T-helper 2 cell treated with Interferon-gamma antibody and Interleukin-4, amounts not matched to agents 5 μg/mL and 100 μg/mL, for 36 hours (primary cell): Measurements from ENCODE around the gene HOXA5.

Experiments
- DNase-seq: peaks from one replicate; pipeline ENCODE4 v3.0.0; 2021; ENCODE audit warnings: low spot score
- H3K27ac Mint-ChIP-seq: one replicate; pipeline ENCODE4 v1.8.0; 2021; ENCODE audit warnings: mild to moderate bottlenecking, mixed read lengths
- H3K27me3 Mint-ChIP-seq: one replicate; pipeline ENCODE4 v1.8.0; 2021; ENCODE audit warnings: low read depth, mixed read lengths
- H3K36me3 Mint-ChIP-seq: one replicate; pipeline ENCODE4 v1.8.0; 2021; ENCODE audit warnings: low read depth, mixed read lengths
- H3K4me1 Mint-ChIP-seq: one replicate; pipeline ENCODE4 v1.8.0; 2021; ENCODE audit warnings: low read depth, mixed read lengths
- H3K4me3 Mint-ChIP-seq: one replicate; pipeline ENCODE4 v1.8.0; 2022; ENCODE audit warnings: mild to moderate bottlenecking, moderate library complexity, mixed read lengths
- H3K9me3 Mint-ChIP-seq: one replicate; pipeline ENCODE4 v1.8.0; 2021; ENCODE audit warnings: mixed read lengths

The HOXA5 gene

GRCh38 chr7:27143023-27143949, at the start of gene HOXA5:
TSS of gene HOXA5 (minus strand) at chr7:27143681. CDS start at chr7:27143607, 74 bp downstream.
- no peaks in the 10 kb centered on the region for H3K4me1 Mint-ChIP-seq
- H3K9me3 Mint-ChIP-seq = no peaks in the 10 kb centered on the region
- H3K27me3 Mint-ChIP-seq = peaks cover 23% of the 10 kb centered on the region
- no peak within 1 kb of the TSS for H3K27ac Mint-ChIP-seq
- H3K36me3 Mint-ChIP-seq = no peaks in the 10 kb centered on the region
- no peak for DNase-seq
- H3K4me3 Mint-ChIP-seq = no peak within 1 kb of the TSS

GRCh38 chr7:27192546-27193334, 49.3 kb upstream of the HOXA5 start:
- Mint-ChIP-seq H3K4me3 (no peak overlapping the region), H3K27ac (no peak overlapping the region), H3K4me1 (peaks cover 9% of the 10 kb centered on the region), H3K36me3 (peaks cover 7% of the 10 kb centered on the region), H3K9me3 (no peaks in the 10 kb centered on the region), H3K27me3 (peaks cover 89% of the 10 kb centered on the region)
- DNase-seq = no peak

- no peaks in the 10 kb centered on the region for H3K9me3 Mint-ChIP-seq
- H3K4me3 Mint-ChIP-seq = no peak overlapping the region
- DNase-seq = no peak
- peaks cover 7% of the 10 kb centered on the region for H3K36me3 Mint-ChIP-seq
- H3K27ac Mint-ChIP-seq = no peak overlapping the region
- H3K27me3 Mint-ChIP-seq = peaks cover 89% of the 10 kb centered on the region
- peaks cover 12% of the 10 kb centered on the region for H3K4me1 Mint-ChIP-seq
Observed at GRCh38 chr7:27191833-27192545, 48.5 kb upstream of the HOXA5 start.

- Mint-ChIP-seq H3K36me3 (peaks cover 7% of the 10 kb centered on the region), H3K4me1 (peaks cover 12% of the 10 kb centered on the region), H3K4me3 (no peak overlapping the region), H3K27ac (peak overlapping the region; percentile 31), H3K9me3 (no peaks in the 10 kb centered on the region), H3K27me3 (peaks cover 89% of the 10 kb centered on the region)
- DNase-seq = no peak
Observed at GRCh38 chr7:27191161-27191731, 47.8 kb upstream of the HOXA5 start.

GRCh38 chr7:27189997-27190748, 46.7 kb upstream of the HOXA5 start:
- DNase-seq = no peak
- Mint-ChIP-seq H3K4me3 (no peak overlapping the region), H3K27ac (no peak overlapping the region), H3K4me1 (peaks cover 19% of the 10 kb centered on the region), H3K9me3 (peaks cover 3% of the 10 kb centered on the region), H3K36me3 (peaks cover 7% of the 10 kb centered on the region), H3K27me3 (peaks cover 95% of the 10 kb centered on the region)

- no peak overlapping the region for H3K4me3 Mint-ChIP-seq
- H3K4me1 Mint-ChIP-seq = peaks cover 24% of the 10 kb centered on the region
- H3K36me3 Mint-ChIP-seq = peaks cover 7% of the 10 kb centered on the region
Observed at GRCh38 chr7:27189295-27189996, 46.0 kb upstream of the HOXA5 start.

GRCh38 chr7:27188386-27189294, 45.2 kb upstream of the HOXA5 start:
- peaks cover 24% of the 10 kb centered on the region for H3K4me1 Mint-ChIP-seq
- peak overlapping the region; percentile 66 for H3K4me3 Mint-ChIP-seq
- H3K36me3 Mint-ChIP-seq = peaks cover 7% of the 10 kb centered on the region
- peak overlapping the region; percentile 23 for H3K27ac Mint-ChIP-seq
- H3K27me3 Mint-ChIP-seq = peaks cover 94% of the 10 kb centered on the region
- DNase-seq = no peak
- H3K9me3 Mint-ChIP-seq = peaks cover 3% of the 10 kb centered on the region

More at GRCh38 chr7:27189295-27189996, 46.0 kb upstream of the HOXA5 start:
- H3K27ac Mint-ChIP-seq = no peak overlapping the region
- peaks cover 3% of the 10 kb centered on the region for H3K9me3 Mint-ChIP-seq
- H3K27me3 Mint-ChIP-seq = peaks cover 94% of the 10 kb centered on the region
- DNase-seq = no peak

GRCh38 chr7:27187475-27188385, 44.2 kb upstream of the HOXA5 start:
- no peak for DNase-seq
- H3K27me3 Mint-ChIP-seq = peaks cover 94% of the 10 kb centered on the region
- peaks cover 24% of the 10 kb centered on the region for H3K4me1 Mint-ChIP-seq
- no peak overlapping the region for H3K27ac Mint-ChIP-seq
- peaks cover 8% of the 10 kb centered on the region for H3K36me3 Mint-ChIP-seq
- H3K9me3 Mint-ChIP-seq = peaks cover 3% of the 10 kb centered on the region
- peak overlapping the region; percentile 66 for H3K4me3 Mint-ChIP-seq

- peaks cover 96% of the 10 kb centered on the region for H3K27me3 Mint-ChIP-seq
- H3K4me3 Mint-ChIP-seq = peak overlapping the region; percentile 3
- H3K4me1 Mint-ChIP-seq = peaks cover 24% of the 10 kb centered on the region
- peaks cover 9% of the 10 kb centered on the region for H3K36me3 Mint-ChIP-seq
- H3K27ac Mint-ChIP-seq = no peak overlapping the region
- H3K9me3 Mint-ChIP-seq = peaks cover 3% of the 10 kb centered on the region
- DNase-seq = no peak
Observed at GRCh38 chr7:27186668-27187474, 43.4 kb upstream of the HOXA5 start.

GRCh38 chr7:27185854-27186667, 42.6 kb upstream of the HOXA5 start:
- Mint-ChIP-seq H3K27ac (peak overlapping the region; percentile 75), H3K4me1 (peaks cover 24% of the 10 kb centered on the region), H3K27me3 (peaks cover 95% of the 10 kb centered on the region), H3K4me3 (peak overlapping the region; percentile 69), H3K36me3 (peaks cover 9% of the 10 kb centered on the region), H3K9me3 (peaks cover 3% of the 10 kb centered on the region)
- DNase-seq = no peak
